ENCODE measurements around the gene MUC6.

- TF ChIP-seq TAF1 (IDR thresholded peaks at IDR 0.05; ENCODE audit: borderline replicate concordance, insufficient read depth, low read length), result no peak
- no peak for TF ChIP-seq POLR2AphosphoS5 (IDR thresholded peaks at IDR 0.05; ENCODE audit: low read depth, low read length)
- no peak for TF ChIP-seq REST (IDR thresholded peaks at IDR 0.05; ENCODE audit: insufficient read depth in 1 of 2, low read depth in 2 of 2, low read length in 2 of 2)
- TF ChIP-seq FOXP2 (optimal IDR thresholded peaks at IDR 0.05; ENCODE audit: borderline replicate concordance, extremely low read depth, extremely low read length, insufficient read depth), result no peak
- no peak for TF ChIP-seq SIN3A (IDR thresholded peaks at IDR 0.05; ENCODE audit: borderline replicate concordance, insufficient read depth, low read length)
Measured at GRCh38 chr11:1054143-1055108, 17.9 kb upstream of the MUC6 start.

Data from PFSK-1 (cell line).